ENCODE data around the gene GBA2.
A peak's percentile ranks its signal among the peaks of the same experiment; 100 is the strongest.

GBA2 gene

GRCh38 chr9:35763803-35764202 is 14.8 kb upstream of the GBA2 start:
- no peak for DNase-seq

- no peak for DNase-seq
These were observed 14.2 kb upstream of the GBA2 start for GRCh38 chr9:35763181-35763580.

GRCh38 chr9:35760651-35761050 is 11.6 kb upstream of the GBA2 start:
- no peak for DNase-seq

GRCh38 chr9:35759795-35760194 is 10.8 kb upstream of the GBA2 start:
- no peak for DNase-seq

GRCh38 chr9:35758475-35759050 is 9.5 kb upstream of the GBA2 start:
- DNase-seq, result no peak

GRCh38 chr9:35757892-35758275 is 8.9 kb upstream of the GBA2 start:
- no peak for DNase-seq

- no peak for DNase-seq
These were observed 8.3 kb upstream of the GBA2 start for GRCh38 chr9:35757226-35757891.

- peak; percentile 90 for DNase-seq
These were observed 7.5 kb upstream of the GBA2 start for GRCh38 chr9:35756275-35757225.

GRCh38 chr9:35755071-35755470 is 6.0 kb upstream of the GBA2 start:
- DNase-seq, result no peak

GRCh38 chr9:35754264-35754663 is 5.2 kb upstream of the GBA2 start, which contains the start of gene MSMP:
MSMP (minus strand) TSS chr9:35754276; CDS start chr9:35754129, 147 bp downstream.
- no peak for DNase-seq

- no peak for DNase-seq
These were observed 4.4 kb upstream of the GBA2 start for GRCh38 chr9:35753466-35753865.

GRCh38 chr9:35750256-35750531 is 1.2 kb upstream of the GBA2 start:
- DNase-seq, result no peak

- DNase-seq, result peak; percentile 76
These were observed 657 bp upstream of the GBA2 start for GRCh38 chr9:35749515-35750255.

GRCh38 chr9:35748242-35748857 is 678 bp downstream of the GBA2 start:
- DNase-seq, result no peak

- no peak for DNase-seq
These were observed 2.4 kb downstream of the GBA2 start for GRCh38 chr9:35746583-35746982.

- no peak for DNase-seq
These were observed 3.5 kb downstream of the GBA2 start for GRCh38 chr9:35745569-35745968.

GRCh38 chr9:35743880-35744518 is 5.0 kb downstream of the GBA2 start:
- no peak for DNase-seq

- no peak for DNase-seq
These were observed 5.6 kb downstream of the GBA2 start for GRCh38 chr9:35743452-35743851.

GRCh38 chr9:35741740-35742139 is 7.3 kb downstream of the GBA2 start:
- DNase-seq, result no peak

- DNase-seq, result no peak
These were observed 8.8 kb downstream of the GBA2 start for GRCh38 chr9:35740243-35740642.

- no peak for DNase-seq
These were observed 10.1 kb downstream of the GBA2 start for GRCh38 chr9:35738924-35739323.

- DNase-seq, result no peak
These were observed 10.8 kb downstream of the GBA2 start for GRCh38 chr9:35738186-35738585.

Data from activated CD8-positive, alpha-beta memory T cell treated with anti-CD3 and anti-CD28 coated beads for 24 hours (primary cell).